Activated T-cell treated with anti-CD3 and anti-CD28 coated beads for 24 hours (primary cell): ENCODE measurements around the gene FUT7.
"Not testable (repeated sequence)": the region's sequence is repeated elsewhere in the genome, so short reads cannot be mapped to it uniquely, and the experiment has no call there.

ENCODE experiments used
- DNase-seq: peaks from one replicate; pipeline ENCODE4 v3.0.0-alpha.2; 2020; ENCODE audit warnings: low read depth

Gene FUT7

DNA sequence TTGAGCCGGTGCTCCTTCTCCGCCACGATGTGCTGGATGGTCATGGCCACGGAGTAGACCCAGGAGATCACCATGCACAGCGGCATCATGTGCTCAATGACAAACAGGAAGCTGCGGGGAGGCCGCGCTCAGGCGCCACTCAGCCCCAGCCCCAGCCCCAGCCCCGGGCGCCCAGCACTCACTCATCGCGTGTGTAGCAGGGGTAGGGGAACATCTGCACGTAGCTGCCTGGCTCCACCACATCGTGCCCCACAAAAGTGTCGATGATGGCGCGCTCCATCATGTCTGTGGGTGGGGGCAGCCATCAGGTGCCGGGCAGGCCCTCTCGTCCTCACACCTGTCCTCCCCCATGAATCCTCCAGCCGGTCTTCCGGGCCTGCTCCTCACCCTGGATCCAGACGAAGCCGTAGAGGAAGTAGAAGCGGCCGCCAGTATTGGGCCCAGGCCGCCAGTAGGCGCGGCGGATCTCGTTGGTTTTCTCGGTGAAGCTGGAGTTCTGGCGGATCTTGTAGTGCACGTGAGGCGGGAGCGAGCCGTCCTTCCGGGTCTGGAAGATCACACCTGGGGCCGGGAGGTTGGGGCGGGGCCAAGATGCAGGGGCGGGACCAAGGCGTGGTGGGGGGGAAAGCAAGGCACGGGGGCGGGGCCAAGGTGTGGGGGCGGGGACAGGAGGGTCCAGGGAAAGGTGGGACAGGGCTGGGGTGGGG, 13.9 kb downstream of the FUT7 start:
- DNase-seq, result no peak

DNA sequence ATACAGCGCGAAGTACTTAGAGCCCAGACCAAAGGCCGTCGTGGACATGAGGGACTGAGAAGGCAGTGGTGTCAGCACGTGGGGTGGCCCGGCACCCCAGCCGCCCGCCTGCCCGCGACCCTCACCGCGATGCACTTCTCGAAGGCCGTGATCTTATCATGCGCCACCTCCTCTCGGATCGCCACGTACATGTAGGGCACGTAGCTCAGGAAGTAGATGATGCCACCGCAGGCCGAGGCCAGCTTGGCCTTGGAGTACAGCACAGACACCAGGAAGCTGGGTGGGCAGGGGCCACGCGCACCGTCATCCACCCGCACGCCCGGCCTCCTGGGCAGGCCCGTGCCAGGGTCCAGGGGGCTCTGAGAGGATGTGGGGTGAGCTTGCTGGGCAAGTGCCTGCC, 14.8 kb downstream of the FUT7 start:
- no peak for DNase-seq

DNA sequence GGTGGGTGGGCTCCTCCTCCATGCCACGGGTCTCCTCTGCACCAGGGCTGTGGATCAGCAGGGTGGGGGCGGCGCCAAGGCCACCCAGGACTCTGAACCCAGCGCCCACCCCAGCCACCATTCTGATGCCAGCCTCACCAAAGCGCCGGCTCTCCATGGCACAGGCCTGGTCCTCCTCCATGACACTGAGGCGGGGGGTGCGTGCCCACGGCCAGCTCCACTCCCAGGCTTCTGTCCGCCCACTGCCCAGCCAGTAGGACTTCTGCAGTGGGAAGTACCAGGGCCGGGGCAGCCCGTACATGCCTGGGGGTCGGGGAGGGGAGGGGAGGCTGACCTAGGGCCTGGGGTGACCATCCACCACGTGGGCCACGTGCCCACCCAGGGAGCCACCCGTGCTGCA, 15.5 kb downstream of the FUT7 start:
- DNase-seq, result no peak

GRCh38 chr9:137015976-137016375, 15.9 kb downstream of the FUT7 start:
- DNase-seq, result no peak

- DNase-seq, result no peak
Measured at GRCh38 chr9:137015540-137015930, 16.4 kb downstream of the FUT7 start.

DNA sequence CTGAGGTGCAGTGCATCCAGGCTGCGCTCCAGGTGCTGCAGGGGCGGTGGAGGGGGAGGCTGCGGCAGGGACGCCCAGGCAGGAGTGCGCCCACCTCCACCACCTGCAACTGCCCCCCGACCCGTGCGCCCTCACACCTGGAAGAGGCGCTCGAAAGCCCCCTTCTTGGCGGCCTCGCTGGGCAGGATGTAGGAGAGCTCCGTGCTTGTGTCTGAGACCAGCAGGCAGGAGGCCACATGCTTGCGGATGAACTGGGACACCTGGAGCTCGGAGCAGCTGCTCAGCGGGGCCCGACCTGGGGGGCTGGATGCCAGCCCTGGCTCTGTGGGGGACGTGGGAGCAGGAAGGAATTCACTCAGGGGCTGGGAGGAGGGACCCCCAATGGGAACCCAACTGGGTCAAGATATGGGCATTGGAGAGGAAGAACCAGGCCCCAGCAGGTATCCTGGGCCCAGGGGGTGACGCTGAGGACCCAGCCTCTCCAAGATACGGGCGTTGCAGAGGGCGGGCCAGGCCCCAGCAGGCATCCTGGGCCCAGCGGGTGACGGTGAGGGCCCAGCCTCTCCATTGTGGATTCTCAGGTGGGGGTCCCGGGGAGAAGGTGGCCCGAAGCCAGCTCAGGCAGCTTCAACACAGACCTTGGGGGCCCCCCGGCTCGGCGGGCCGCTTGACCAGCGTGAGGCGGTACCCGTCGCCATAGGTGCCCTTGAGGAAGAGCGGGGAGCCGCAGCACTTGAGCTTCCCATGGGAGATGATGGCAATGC, 16.9 kb downstream of the FUT7 start:
- DNase-seq, result no peak

GRCh38 chr9:137014166-137014565, 17.7 kb downstream of the FUT7 start:
- DNase-seq, result no peak

DNA sequence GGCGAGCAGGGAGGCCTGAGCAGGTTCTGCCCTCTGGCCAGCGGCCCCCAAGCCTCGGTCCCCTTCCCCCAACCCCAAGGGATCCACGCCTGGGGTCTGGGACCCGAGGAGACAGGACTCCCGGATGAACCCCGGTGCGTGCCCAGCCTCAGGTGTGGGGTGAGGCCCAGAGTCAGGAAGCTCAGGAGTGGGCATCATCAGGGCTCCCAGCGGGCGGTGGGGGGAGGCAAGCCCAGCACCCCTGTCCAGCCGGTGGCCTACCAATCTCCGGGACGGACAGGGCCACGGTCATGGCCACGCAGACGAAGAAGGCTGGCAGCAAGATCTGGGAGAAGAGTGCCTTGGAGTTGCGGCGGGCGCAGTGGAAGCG, 18.3 kb downstream of the FUT7 start:
- no peak for DNase-seq

DNA sequence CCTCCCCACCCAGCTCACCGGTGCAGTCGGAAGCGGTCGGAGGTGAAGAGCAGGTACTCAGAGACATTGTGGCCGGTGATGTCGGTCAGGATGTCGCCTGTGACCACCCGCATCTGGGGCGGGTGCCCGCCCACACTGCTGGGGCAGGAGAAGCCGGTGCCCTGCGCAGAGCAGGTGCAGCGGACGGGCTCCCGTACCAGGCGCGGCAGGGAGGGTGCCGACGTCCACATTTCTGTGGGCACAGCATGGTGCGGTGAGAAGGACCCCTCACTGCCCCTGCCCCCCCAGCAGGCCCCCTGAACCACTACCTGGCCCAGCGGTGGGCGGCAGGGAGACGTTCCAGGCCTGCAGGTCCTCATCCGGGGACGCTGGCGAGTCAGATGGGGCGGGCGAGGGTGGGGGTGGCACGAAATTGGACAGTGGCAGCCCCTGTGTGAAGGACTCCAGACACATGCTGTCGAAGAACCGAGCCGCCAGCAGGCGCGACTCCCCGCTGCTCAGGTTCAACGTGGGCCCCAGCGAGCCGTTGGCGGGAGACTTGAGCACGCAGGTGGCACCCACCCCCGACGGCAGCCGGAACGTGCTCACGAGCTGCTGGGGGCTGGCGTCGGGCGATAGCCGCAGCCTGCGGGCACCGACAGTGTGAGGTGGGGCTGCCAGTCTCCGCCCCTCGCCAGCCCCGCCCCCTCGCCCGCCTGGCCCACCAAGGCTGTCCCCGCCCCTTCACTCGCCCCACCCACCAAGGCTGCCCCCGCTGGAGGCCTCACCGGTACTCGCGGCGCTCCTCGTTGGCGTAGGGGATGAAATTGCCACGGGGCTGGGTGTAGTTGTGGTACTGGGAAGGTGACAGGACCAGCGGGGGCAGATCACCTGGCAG, 19.0 kb downstream of the FUT7 start:
- DNase-seq, result no peak

DNA sequence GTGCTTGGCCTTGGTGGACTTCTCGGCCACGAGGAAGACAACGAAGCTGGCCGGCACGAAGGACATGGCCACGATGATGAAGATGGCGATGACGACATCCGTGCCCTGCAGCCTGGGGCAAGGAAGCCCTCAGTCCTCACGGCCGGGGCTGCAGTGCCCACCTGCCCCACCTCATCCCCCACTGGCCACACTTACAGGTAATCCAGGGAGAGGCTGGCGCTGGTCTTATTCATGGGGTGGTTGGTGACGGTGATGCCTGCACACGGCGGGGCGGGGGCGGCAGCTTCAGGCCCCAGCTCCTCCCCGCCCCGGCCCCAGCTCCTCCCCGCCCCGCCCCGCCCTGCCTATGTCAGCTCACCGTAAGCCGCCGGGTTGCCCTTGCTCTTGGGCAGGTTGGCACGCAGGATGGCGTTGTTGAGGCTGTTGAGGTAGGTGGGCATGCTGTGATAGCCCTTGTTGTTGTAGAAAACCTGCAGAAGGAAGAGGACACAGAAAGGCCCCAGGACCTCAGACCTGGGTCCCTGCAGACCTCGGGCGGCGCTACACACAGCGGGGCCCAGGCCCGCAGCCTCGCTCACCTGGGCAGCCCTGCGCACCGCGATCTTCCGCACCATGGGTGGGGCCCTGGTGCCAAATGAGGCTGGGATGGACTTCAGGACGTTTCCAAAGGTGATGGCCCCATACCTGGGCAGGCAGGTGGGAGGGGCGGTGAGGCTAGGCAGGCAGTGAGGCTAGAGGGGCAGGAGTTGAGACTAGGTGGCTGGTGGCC, 19.8 kb downstream of the FUT7 start:
- DNase-seq, result no peak

DNA sequence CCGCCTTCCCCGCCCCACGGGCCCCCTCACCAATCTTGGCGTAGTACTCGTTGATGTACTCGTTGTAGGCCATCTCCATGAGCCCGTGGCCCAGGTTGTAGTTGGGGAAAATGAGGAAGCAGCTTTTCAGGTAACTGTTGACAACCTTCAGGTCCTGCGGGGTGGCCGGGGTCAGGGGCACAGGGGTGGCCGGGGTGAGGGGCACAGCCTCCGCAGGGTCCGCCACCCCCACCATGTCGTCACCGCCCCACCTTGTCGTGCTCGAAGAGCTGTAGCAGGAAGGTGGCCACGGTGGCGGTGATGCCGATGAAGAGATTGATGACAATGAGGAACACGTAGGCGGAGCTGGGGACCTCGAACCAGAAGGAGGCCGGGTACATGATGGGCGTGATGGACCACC, 20.7 kb downstream of the FUT7 start:
- DNase-seq, result no peak

DNA sequence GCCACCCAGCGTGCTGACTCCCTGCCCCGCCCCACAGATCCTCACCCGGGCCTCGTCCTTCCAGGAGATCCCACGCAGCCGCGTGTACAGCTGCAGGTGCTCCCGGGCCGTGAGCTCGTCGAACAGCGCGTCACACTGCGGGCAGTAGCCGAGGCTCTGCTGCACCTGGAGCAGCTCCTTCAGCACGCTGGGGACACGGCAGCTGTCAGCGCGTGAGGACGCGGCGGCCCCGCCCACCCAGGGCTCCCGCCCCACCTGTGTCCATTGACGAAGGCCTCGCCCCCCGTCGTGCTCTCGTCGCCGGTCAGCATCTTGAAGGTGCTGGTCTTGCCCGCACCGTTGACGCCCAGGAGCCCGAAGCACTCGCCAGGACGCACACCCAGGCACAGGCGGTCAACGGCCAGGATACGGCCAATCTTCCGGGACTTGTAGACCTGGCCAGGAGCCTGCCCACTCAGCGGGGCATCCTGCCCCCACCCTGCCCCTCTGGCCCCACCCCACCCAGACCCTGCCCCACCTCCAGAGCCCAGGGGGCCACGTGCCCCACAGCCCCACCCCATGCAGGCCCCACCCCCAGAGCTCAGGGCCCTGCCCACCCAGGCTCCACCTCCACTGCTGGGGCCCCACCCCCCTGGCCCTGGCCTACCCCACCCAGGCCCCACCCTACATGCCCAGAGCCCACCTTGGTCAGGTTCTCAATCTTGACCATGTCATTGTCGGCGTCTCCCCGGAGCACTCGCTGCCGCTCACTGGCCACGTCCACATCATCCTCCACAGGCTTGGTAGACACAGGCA, 21.8 kb downstream of the FUT7 start:
- no peak for DNase-seq

DNA sequence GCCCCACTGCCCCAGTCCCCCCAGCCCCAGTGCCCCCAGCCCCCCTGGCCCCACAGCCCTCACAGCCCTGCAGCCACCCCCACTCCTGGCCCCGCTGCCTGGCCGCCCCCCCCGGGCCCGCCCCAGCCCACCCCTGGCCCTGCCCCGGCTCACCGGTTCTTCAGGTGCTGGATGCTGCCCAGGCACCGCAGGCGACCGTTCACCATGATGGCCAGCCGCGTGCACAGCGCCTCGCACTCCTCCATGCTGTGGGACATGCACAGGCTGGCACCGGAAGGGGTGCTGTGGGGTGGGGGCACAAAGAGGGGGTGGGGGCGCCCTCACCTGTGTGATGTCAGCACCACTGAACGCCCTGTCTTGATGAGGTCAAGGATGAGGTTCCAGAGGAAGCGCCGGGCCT, 22.7 kb downstream of the FUT7 start:
- DNase-seq, result no peak

DNA sequence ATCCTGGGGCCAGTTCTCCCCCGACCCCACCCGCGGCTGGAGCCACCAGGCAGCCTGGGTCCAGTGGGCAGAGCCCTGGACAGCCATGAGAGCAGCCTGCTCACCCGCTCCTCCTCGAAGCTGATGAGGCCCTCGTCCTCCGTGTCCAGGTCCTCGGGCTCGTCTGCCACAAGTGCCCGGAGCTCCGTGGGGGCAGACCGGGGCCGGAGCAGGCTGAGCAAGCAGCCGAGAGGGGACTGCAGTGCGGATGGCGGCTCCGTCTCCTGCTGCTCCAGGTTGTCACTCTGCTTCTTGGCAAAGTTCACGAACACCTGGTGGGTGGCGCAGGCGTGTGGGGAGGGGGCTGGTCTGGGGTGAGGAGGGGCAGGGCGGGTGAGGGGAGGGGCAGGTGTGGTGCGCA, 23.6 kb downstream of the FUT7 start:
- DNase-seq, result no peak

DNA sequence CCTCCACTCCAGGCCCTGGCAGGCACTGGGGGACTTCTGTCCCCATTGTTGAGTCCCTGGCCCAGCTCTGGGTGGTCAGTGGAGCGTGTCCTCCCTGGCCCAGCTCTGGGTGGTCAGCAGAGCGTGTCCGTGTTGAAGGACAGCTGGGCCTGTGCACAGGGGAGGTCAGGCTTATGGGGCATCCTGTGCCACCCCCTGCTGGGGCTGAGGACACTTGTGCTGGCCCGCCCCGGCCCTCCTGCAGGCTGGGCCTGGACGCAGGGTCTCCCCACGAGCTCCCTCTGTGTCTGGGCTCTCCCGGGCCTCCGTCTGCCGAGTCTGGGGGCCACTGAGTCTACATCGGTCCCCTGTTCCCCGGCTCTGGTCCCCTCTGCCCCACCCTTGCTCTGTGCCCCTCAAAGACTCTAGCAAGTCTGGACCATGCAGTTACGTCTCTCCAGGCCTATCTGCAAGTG, 24.0 kb downstream of the FUT7 start:
- no peak for DNase-seq

DNA sequence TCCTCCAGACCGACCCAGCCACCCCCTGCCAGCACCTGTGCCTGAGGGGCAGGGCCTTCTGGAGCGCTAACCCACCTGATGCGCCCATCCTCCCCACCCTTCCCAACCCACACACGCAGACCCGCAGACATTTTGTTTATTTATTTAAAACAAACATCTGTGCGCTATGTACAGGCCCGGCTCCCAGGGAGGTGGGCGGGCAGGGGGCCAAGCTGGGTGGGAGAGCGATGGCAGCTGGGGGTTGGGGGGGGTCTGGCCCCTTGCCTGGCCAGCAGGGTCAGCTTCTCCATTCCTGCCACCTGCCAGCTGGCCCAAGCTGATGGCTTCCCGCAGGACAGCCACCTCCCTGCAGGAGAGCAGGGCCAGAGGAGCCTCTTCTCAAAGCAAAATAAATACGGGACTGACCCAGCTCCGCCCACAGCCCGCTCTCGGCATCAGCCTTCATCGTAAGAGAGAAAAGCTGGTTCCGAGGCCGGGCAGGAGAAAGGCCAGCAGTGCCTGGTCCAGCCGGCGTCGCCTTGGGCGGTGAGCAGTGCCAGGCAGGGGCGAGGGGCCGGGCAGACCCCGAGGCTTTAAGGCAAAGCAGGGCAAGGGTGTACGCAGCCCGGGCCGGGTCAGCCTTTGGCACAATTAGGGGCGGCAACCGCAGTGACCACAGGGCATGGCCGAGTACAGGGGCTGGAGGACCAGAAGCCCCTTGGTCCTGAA, 24.6 kb downstream of the FUT7 start:
- no peak for DNase-seq

DNA sequence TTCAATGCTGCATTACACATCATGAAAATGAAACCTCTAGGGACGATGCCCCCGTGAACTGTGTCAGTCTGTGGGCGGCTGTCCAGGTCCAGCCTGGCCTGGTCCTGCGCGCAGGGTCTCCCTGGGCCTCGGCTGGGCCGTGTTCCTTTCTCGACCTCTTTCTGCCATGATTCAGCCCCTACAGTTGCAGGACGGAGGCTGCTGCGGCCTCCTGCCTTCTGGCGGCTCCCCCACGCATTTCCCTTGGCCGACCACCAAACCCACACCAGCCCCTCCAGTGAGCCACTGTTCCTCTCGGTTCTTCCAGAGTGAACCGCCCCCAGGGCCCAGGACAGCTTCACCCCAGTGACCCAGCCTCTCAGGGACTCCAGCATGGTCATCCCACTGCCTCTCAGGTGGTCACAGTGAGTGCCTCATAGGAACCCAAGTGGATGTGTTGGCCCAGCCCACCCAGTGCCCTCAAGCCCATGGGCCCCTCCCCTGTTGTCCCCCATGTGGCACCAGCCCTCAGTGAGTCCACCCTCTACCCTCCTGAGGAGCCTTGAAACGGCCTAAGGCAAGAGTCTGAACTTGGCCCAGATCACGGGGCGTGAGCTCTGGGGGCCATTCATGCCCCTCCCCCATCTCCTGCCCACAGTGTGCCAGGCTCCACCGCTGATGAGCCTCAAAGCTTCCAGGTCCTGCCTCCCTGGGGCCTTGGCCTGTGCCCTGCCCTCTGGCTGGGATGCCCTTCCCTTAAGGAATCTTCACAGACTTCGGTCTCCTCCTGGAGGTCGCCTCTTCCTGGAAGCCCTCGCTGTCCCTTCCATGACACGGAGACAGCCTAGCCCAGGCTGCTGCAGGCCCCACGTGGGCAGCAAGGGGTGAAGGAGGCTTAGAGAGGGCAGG, 25.5 kb downstream of the FUT7 start:
- no peak for DNase-seq

DNA sequence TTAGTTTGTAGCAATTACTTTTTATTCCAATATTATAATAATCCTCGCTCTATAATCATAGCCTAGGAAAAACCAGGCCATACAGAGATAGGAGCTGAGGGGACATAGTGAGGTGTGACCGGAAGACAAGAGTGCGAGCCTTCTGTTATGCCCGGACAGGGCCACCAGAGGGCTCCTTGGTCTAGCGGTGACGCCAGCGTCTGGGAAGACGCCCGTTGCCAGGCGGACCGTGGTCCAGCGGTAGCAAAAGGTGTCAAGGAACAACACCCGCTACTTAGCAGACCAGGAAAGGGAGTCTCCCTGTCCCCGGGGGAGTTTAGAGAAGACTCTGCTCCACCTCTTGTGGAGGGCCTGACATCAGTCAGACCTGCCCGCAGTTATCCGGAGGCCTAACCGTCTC, 27.6 kb downstream of the FUT7 start:
- not testable (repeated sequence) for DNase-seq

GRCh38 chr9:137002646-137003041, 29.2 kb downstream of the FUT7 start:
- no peak for DNase-seq
